Effector memory CD8-positive, alpha-beta T cell (primary cell): ENCODE results near the gene SLC13A2.

ENCODE experiments used
- ATAC-seq: fragments of 150-1000 bp; cut with Tn5 transposase; replicated peaks from 2 replicates; pipeline ENCODE4 v1.10.0; 2021; ENCODE audit warnings: mild to moderate bottlenecking, moderate library complexity
- DNase-seq, 3 experiments: peaks; one replicate each; pipeline ENCODE4 v3.0.0; 2021
- H3K27ac Mint-ChIP-seq, 2 donors: one replicate each; pipeline ENCODE4 v1.8.0; 2022; ENCODE audit warnings: mild to moderate bottlenecking in 2 of 2, mixed read lengths in 2 of 2, moderate library complexity in 2 of 2
- H3K27me3 Mint-ChIP-seq, 2 donors: one replicate each; pipeline ENCODE4 v1.8.0; 2022; ENCODE audit warnings: mixed read lengths in 2 of 2
- H3K36me3 Mint-ChIP-seq: one replicate; pipeline ENCODE4 v1.8.0; 2022; ENCODE audit warnings: mild to moderate bottlenecking, moderate library complexity, mixed read lengths; ENCODE audit not compliant: insufficient read depth
- H3K4me1 Mint-ChIP-seq, 2 donors: one replicate each; pipeline ENCODE4 v1.8.0; 2022; ENCODE audit warnings: low read depth in 2 of 2, mixed read lengths in 2 of 2
- H3K4me3 Mint-ChIP-seq, 2 donors: one replicate each; pipeline ENCODE4 v1.8.0; 2022; ENCODE audit warnings: mild to moderate bottlenecking in 2 of 2, mixed read lengths in 2 of 2, moderate library complexity in 2 of 2
- H3K9me3 Mint-ChIP-seq, 2 donors: one replicate each; pipeline ENCODE4 v1.8.0; 2022; ENCODE audit warnings: mixed read lengths in 2 of 2

The SLC13A2 gene

GRCh38 chr17:28475151-28475900 is 1.9 kb downstream of the SLC13A2 start:
- peaks cover 0 to 6% of the 10 kb centered on the region in 2 donors for H3K4me1 Mint-ChIP-seq
- ATAC-seq, result no peak
- H3K27me3 Mint-ChIP-seq, result peaks cover 7 to 18% of the 10 kb centered on the region in 2 donors
- no peak overlapping the region for H3K27ac Mint-ChIP-seq
- H3K4me3 Mint-ChIP-seq, result no peak overlapping the region
- DNase-seq, result no peak
- H3K9me3 Mint-ChIP-seq, result no peaks in the 10 kb centered on the region
- H3K36me3 Mint-ChIP-seq, result peaks cover 2% of the 10 kb centered on the region

DNA sequence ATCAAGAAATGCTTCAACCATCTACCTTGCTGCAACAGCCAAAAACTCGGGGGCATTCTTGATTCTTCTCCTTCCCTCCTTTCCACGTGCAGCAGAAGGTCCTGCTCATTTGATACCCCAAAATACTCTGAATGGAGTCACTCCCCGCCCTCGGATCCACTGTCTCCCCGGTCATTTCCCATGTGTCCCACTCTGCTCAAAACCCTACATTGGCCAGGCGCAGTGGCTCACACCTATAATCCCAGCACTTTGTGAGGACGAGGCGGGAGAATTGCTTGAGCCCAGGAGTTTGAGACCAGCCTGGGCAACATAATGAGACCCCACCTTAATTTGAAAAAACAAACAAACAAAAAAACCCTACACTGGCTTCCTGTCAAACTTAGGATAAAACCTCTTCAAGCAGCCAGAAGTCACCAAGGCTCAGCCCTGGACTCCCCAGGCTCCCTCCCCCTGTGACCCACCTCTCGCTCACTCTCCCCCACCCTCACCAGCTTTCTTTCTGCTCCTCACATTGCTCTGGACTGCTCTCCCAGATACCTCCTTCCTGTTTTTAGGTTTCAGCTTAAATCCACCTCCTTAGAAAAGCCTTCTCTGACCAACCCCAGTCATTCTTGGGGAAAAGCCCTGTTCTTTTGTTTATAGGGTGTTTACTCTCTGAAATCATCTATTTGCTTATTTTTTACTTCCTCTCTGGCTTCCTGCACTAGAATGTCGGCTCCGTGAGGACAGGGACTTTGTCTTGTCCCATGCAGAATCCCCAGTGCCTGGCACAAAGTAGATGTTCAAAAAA is 2.8 kb downstream of the SLC13A2 start:
- Mint-ChIP-seq H3K27ac (no peak overlapping the region), H3K9me3 (no peaks in the 10 kb centered on the region), H3K4me3 (no peak overlapping the region), H3K27me3 (peaks cover 7 to 18% of the 10 kb centered on the region in 2 donors), H3K4me1 (peaks cover 0 to 6% of the 10 kb centered on the region in 2 donors), H3K36me3 (peaks cover 2% of the 10 kb centered on the region)
- ATAC-seq (no peak), DNase-seq (no peak)

DNA sequence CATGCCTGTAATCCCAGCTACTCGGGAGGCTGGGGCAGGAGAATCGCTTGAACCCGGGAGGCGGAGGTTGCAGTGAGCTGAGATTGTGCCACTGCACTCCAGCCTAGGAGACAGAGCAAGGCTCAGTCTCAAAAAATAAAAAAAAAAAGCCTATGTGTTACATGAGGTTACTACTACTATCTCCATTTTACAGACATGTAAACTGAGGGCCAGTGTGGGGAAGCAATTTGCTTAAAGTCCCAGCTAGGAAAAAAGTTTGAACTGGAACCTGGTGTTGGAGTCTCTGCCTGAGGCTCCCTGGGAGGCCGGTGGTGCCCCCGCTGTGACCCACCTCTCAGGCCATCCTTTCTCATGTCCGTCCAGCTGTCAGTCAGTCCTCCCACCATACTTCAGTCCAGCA is 4.5 kb downstream of the SLC13A2 start:
- Mint-ChIP-seq H3K9me3 (no peaks in the 10 kb centered on the region), H3K36me3 (peaks cover 2% of the 10 kb centered on the region), H3K4me1 (peaks cover 0 to 6% of the 10 kb centered on the region in 2 donors), H3K4me3 (no peak overlapping the region), H3K27ac (no peak overlapping the region), H3K27me3 (peaks cover 7 to 18% of the 10 kb centered on the region in 2 donors)
- ATAC-seq (no peak), DNase-seq (no peak)

- Mint-ChIP-seq H3K4me3 (no peak overlapping the region), H3K9me3 (no peaks in the 10 kb centered on the region), H3K27ac (no peak overlapping the region), H3K36me3 (peaks cover 2% of the 10 kb centered on the region), H3K27me3 (peaks cover 7 to 18% of the 10 kb centered on the region in 2 donors), H3K4me1 (peaks cover 0 to 6% of the 10 kb centered on the region in 2 donors)
- DNase-seq (no peak), ATAC-seq (no peak)
Measured at GRCh38 chr17:28478712-28479615, 5.5 kb downstream of the SLC13A2 start.

DNA sequence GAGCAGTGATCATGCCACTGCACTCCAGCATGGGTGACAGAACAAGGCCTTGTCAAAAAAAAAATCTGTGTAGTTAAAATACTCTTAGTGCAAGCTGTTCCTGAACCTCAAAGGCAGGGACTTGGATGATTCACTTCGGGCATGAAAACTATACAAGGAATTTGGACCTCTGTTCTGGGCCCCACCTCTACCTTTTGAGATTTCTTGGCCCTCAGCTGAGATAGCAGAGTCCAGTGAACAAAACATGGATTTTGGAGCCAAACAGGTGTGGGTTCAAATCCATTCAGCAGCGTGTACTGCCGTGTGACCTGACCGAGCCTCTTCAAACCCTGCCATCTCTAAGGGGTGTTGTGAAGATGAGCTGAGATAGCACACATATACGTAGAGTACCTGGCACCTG is 6.8 kb downstream of the SLC13A2 start:
- peaks cover 7 to 18% of the 10 kb centered on the region in 2 donors for H3K27me3 Mint-ChIP-seq
- no peaks in the 10 kb centered on the region for H3K9me3 Mint-ChIP-seq
- DNase-seq, result no peak
- no peak for ATAC-seq
- H3K4me1 Mint-ChIP-seq, result peaks cover 0 to 4% of the 10 kb centered on the region in 2 donors
- no peak overlapping the region for H3K4me3 Mint-ChIP-seq
- no peak overlapping the region for H3K27ac Mint-ChIP-seq
- peaks cover 2% of the 10 kb centered on the region for H3K36me3 Mint-ChIP-seq

DNA sequence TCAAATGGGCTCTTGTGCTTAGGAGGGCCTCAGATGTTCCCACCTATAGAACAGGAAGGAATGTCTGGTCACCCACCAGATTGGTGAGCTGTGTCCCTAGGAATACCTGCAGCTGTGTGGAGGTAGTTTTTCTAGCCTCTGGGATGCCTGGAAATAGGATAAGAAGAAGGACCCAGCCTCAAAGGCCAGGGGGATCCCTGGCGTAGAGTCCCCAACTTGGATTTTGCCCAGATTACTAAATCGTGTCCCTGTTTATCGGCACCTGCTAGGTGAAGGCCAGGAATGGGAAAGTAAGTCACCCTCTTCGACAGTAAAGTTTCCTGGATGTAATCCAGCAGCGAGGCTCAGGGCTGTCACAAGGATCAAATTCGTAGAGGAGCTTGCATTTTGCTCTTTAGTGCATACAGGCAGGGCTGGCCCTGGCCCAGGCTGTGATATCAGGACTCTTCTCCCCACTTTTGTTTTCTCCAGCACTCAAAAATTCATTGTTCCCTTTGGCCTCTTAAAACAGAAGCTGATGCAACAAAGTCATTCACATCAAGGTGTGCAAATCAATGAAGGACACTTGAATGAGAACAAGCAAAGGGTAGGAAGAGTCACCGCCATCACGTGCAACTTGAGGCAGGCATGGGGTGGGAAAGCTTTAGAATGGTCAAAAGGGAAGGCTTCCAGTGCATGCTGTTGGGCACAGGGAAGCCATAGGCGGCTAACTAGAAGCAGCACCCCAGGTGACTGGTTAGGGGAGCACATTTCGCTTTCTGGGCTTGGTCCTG is 7.5 kb downstream of the SLC13A2 start:
- Mint-ChIP-seq H3K4me3 (no peak overlapping the region), H3K36me3 (peaks cover 2% of the 10 kb centered on the region), H3K27ac (no peak overlapping the region), H3K9me3 (no peaks in the 10 kb centered on the region), H3K4me1 (no peaks in the 10 kb centered on the region), H3K27me3 (peaks cover 1 to 18% of the 10 kb centered on the region in 2 donors)
- ATAC-seq (no peak), DNase-seq (no peak)

DNA sequence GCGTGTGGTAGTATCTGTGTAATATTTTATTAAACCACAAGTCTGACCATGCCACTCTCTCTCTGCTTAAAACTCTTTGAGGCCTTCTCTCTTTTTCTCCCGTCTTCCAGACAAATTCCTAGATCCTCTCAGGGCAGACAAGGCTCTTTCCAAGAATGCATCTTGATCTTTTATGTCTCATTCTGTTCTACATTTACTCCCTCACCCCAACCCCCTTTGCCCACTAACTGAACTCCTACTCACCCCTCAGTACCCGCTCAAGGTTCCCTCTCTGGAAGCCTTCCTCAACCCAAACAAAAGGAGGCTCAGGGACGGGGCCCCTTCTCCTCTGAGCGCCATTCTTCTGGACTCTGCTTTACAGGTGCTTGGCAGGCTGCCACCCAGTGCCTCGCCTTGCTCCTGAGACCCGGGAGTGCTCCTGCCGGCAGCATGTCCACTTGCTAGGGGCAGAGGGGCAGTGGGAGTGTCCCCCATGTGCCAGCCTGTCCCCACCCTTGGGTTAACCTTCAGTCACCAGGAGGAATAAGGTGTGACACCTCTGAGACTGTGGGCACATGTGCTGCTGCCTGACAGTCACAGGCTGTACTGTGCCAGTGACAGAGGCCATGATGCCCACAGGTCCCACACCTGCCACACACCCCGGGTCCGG is 9.2 kb downstream of the SLC13A2 start:
- Mint-ChIP-seq H3K36me3 (no peaks in the 10 kb centered on the region), H3K4me1 (no peaks in the 10 kb centered on the region), H3K4me3 (no peak overlapping the region), H3K27ac (no peak overlapping the region), H3K9me3 (no peaks in the 10 kb centered on the region), H3K27me3 (peaks cover 0 to 9% of the 10 kb centered on the region in 2 donors)
- ATAC-seq (no peak), DNase-seq (no peak)

- DNase-seq, result no peak
- Mint-ChIP-seq H3K27ac (no peak overlapping the region), H3K9me3 (no peaks in the 10 kb centered on the region), H3K27me3 (no peaks in the 10 kb centered on the region), H3K36me3 (peaks cover 3% of the 10 kb centered on the region), H3K4me1 (no peaks in the 10 kb centered on the region), H3K4me3 (no peak overlapping the region)
- ATAC-seq, result no peak
Measured at GRCh38 chr17:28484296-28484695, 10.9 kb downstream of the SLC13A2 start.

GRCh38 chr17:28485049-28485448 is 11.6 kb downstream of the SLC13A2 start:
- DNase-seq (no peak), ATAC-seq (no peak)
- no peak overlapping the region for H3K4me3 Mint-ChIP-seq
- no peak overlapping the region for H3K27ac Mint-ChIP-seq
- H3K9me3 Mint-ChIP-seq, result no peaks in the 10 kb centered on the region
- H3K27me3 Mint-ChIP-seq, result no peaks in the 10 kb centered on the region
- peaks cover 3% of the 10 kb centered on the region for H3K36me3 Mint-ChIP-seq
- H3K4me1 Mint-ChIP-seq, result no peaks in the 10 kb centered on the region

GRCh38 chr17:28487881-28488532 is 14.6 kb downstream of the SLC13A2 start:
- Mint-ChIP-seq H3K9me3 (no peaks in the 10 kb centered on the region), H3K36me3 (peaks cover 3% of the 10 kb centered on the region), H3K27ac (no peak overlapping the region), H3K4me3 (no peak overlapping the region), H3K4me1 (no peaks in the 10 kb centered on the region), H3K27me3 (peaks cover 10 to 20% of the 10 kb centered on the region in 2 donors)
- no peak for ATAC-seq
- DNase-seq, result no peak

- Mint-ChIP-seq H3K4me3 (no peak overlapping the region), H3K27ac (no peak overlapping the region), H3K36me3 (peaks cover 3% of the 10 kb centered on the region), H3K27me3 (peaks cover 10 to 25% of the 10 kb centered on the region in 2 donors), H3K9me3 (no peaks in the 10 kb centered on the region), H3K4me1 (no peaks in the 10 kb centered on the region)
- no peak for DNase-seq
- no peak for ATAC-seq
Measured at GRCh38 chr17:28488533-28489276, 15.3 kb downstream of the SLC13A2 start.
